IMR-90 (cell line): ENCODE results near the gene ME1. TPM values are rescaled to one million over a fixed set of nuclear protein-coding genes. Genes with fewer than 3 reads are reported as not detected.
A peak's percentile ranks its signal among the peaks of the same experiment; 100 is the strongest.

Source experiments
- ATAC-seq: fragments of 200-7000 bp; cut with Tn5 transposase; 2 replicates; pipeline ENCODE4 v1.9.1; 2020; ENCODE audit warnings: low read depth, mild to moderate bottlenecking, moderate library complexity
- BruUV-seq: library from RNA; stranded (reverse); fragments of 400-500 nt; replicated peaks from 2 replicates; lab custom pipeline; 2021; lab: Mats Ljungman, UMichigan
- CTCF ChIA-PET: fragments of 300-600 bp; formaldehyde crosslinking; extraction: SDS; loops from one replicate; lab custom pipeline; 2021; ENCODE audit warnings: antibody characterized with exemption; lab: Yijun Ruan, JAX
- POLR2A ChIA-PET: fragments of 300-600 bp; sonication (Branson Sonifier 250); formaldehyde crosslinking; loops from one replicate; lab custom pipeline; 2022; ENCODE audit warnings: antibody characterized with exemption; ENCODE audit not compliant: unreplicated experiment; lab: Charles Lee
- DNase-seq: peaks from one replicate; pipeline ENCODE4 v3.0.0; 2013
- H2AFZ ChIP-seq: replicated peaks from 2 replicates; pipeline ENCODE3; 2013; ENCODE audit warnings: low read length, mild to moderate bottlenecking; ENCODE audit not compliant: poor library complexity
- H2AK5ac ChIP-seq: 2 replicates; pipeline ENCODE4 v1.6.1; 2013; ENCODE audit warnings: low read depth, low read length, inconsistent platforms
- H2AK9ac ChIP-seq: replicated peaks from 2 replicates; pipeline ENCODE3; 2013; ENCODE audit warnings: mild to moderate bottlenecking, low read depth, low read length, moderate library complexity; ENCODE audit not compliant: poor library complexity
- H2BK120ac ChIP-seq: 2 replicates; pipeline ENCODE4 v1.6.1; 2013; ENCODE audit warnings: low read depth, low read length, inconsistent platforms
- H2BK15ac ChIP-seq: 3 replicates; pipeline ENCODE4 v1.6.1; 2013; ENCODE audit warnings: low read depth, low read length, inconsistent platforms
- H2BK20ac ChIP-seq: 2 replicates; pipeline ENCODE4 v1.6.1; 2013; ENCODE audit warnings: low read depth, mild to moderate bottlenecking, inconsistent platforms, low read length, moderate library complexity
- H2BK5ac ChIP-seq: 2 replicates; pipeline ENCODE4 v1.6.1; 2013; ENCODE audit warnings: mild to moderate bottlenecking, low read depth, low read length, inconsistent platforms; ENCODE audit not compliant: poor library complexity, severe bottlenecking
- H3K14ac ChIP-seq: replicated peaks from 2 replicates; pipeline ENCODE4 v1.6.1; 2013; ENCODE audit warnings: low read depth, low read length, inconsistent platforms
- H3K18ac ChIP-seq: 2 replicates; pipeline ENCODE4 v1.6.1; 2013; ENCODE audit warnings: low read depth, low read length, control low read depth
- H3K23ac ChIP-seq: 2 replicates; pipeline ENCODE4 v1.6.1; 2013; ENCODE audit warnings: low read depth, low read length, inconsistent platforms
- H3K27ac ChIP-seq: 2 replicates; pipeline ENCODE4 v1.5.1; 2013; ENCODE audit warnings: mild to moderate bottlenecking, control low read depth, low read length; ENCODE audit not compliant: insufficient read depth
- H3K27me3 ChIP-seq: 2 replicates; pipeline ENCODE4 v1.6.1; 2013; ENCODE audit warnings: low read length; ENCODE audit not compliant: control insufficient read depth, insufficient read depth
- H3K36me3 ChIP-seq: 2 replicates; pipeline ENCODE4 v1.6.1; 2013; ENCODE audit warnings: low read length, mixed read lengths; ENCODE audit not compliant: control insufficient read depth, insufficient read depth
- H3K4ac ChIP-seq: 2 replicates; pipeline ENCODE4 v1.6.1; 2013; ENCODE audit warnings: low read depth, low read length, inconsistent platforms
- H3K4me1 ChIP-seq: 2 replicates; pipeline ENCODE4 v1.6.1; 2013; ENCODE audit warnings: low read length, mixed read lengths; ENCODE audit not compliant: control insufficient read depth, insufficient read depth
- H3K4me2 ChIP-seq: 2 replicates; pipeline ENCODE4 v1.6.1; 2013; ENCODE audit warnings: low read depth, mild to moderate bottlenecking, control low read depth, low read length, moderate library complexity
- H3K4me3 ChIP-seq: 2 replicates; pipeline ENCODE4 v1.5.1; 2013; ENCODE audit warnings: low read depth, mild to moderate bottlenecking, control low read depth, low read length, moderate library complexity; ENCODE audit not compliant: insufficient read depth
- H3K56ac ChIP-seq: 2 replicates; pipeline ENCODE4 v1.6.1; 2013; ENCODE audit warnings: low read length, inconsistent platforms; ENCODE audit not compliant: insufficient read depth; ENCODE audit errors: extremely low read depth
- H3K79me1 ChIP-seq, 2 experiments: 2 replicates each; pipeline ENCODE4 v1.6.1; 2013; ENCODE audit warnings: low read length in 2 of 2, inconsistent platforms in 1 of 2, low read depth in 1 of 2
- H3K9ac ChIP-seq: 2 replicates; pipeline ENCODE4 v1.6.1; 2013; ENCODE audit warnings: low read depth, low read length, control low read depth
- H3K9me1 ChIP-seq: 2 replicates; pipeline ENCODE4 v1.6.1; 2013; ENCODE audit warnings: low read length, inconsistent platforms; ENCODE audit not compliant: insufficient read depth
- H3K9me3 ChIP-seq: 2 replicates; pipeline ENCODE4 v1.6.1; 2013; ENCODE audit warnings: low read length; ENCODE audit not compliant: control insufficient read depth, insufficient read depth
- H4K20me1 ChIP-seq: 2 replicates; pipeline ENCODE4 v1.6.1; 2013; ENCODE audit warnings: low read length, inconsistent platforms; ENCODE audit not compliant: insufficient read depth
- H4K5ac ChIP-seq: 2 replicates; pipeline ENCODE4 v1.6.1; 2013; ENCODE audit warnings: mild to moderate bottlenecking, low read depth, low read length, control low read depth
- H4K8ac ChIP-seq, 2 experiments: 2 replicates each; pipeline ENCODE4 v1.6.1; 2013; ENCODE audit warnings: low read depth in 2 of 2, low read length in 2 of 2, control low read depth in 1 of 2, inconsistent platforms in 1 of 2
- H4K91ac ChIP-seq: 2 replicates; pipeline ENCODE4 v1.6.1; 2013; ENCODE audit warnings: low read depth, low read length, inconsistent platforms; ENCODE audit not compliant: insufficient read depth
- BHLHE40 ChIP-seq: fragments of 150-350 bp; IDR thresholded peaks from 2 replicates; pipeline ENCODE4 v1.6.1; 2016; ENCODE audit warnings: mild to moderate bottlenecking, low read depth, low read length
- CEBPB ChIP-seq: IDR thresholded peaks from 2 replicates; pipeline ENCODE4 v1.6.1; 2012; ENCODE audit warnings: low read depth, low read length, improper control_type of control experiment
- CHD1 ChIP-seq: IDR thresholded peaks from 2 replicates; pipeline ENCODE4 v1.6.1; 2012; ENCODE audit warnings: low read depth, low read length, improper control_type of control experiment
- CTCF ChIP-seq: conservative IDR thresholded peaks from 2 replicates; pipeline ENCODE4 v1.5.1; 2012; ENCODE audit warnings: mild to moderate bottlenecking, low read depth, low read length, improper control_type of control experiment
- FOS ChIP-seq: fragments of 150-350 bp; IDR thresholded peaks from 2 replicates; pipeline ENCODE4 v1.6.1; 2016; ENCODE audit warnings: low read depth, low read length
- MAFK ChIP-seq: IDR thresholded peaks from 2 replicates; pipeline ENCODE4 v1.6.1; 2012; ENCODE audit warnings: low read depth, low read length, improper control_type of control experiment
- MAZ ChIP-seq: IDR thresholded peaks from 2 replicates; pipeline ENCODE4 v1.6.1; 2012; ENCODE audit warnings: low read depth, mild to moderate bottlenecking, low read length, improper control_type of control experiment, moderate library complexity, borderline replicate concordance
- MXI1 ChIP-seq: IDR thresholded peaks from 2 replicates; pipeline ENCODE4 v1.6.1; 2012; ENCODE audit warnings: low read depth, mild to moderate bottlenecking, low read length, moderate library complexity, borderline replicate concordance
- NFE2L2 ChIP-seq: fragments of 150-350 bp; IDR thresholded peaks from 2 replicates; pipeline ENCODE4 v1.6.1; 2016; ENCODE audit warnings: low read depth, mild to moderate bottlenecking, low read length
- POLR2A ChIP-seq: IDR thresholded peaks from 2 replicates; pipeline ENCODE4 v1.6.1; 2012; ENCODE audit warnings: mild to moderate bottlenecking, low read depth, low read length
- RAD21 ChIP-seq: IDR thresholded peaks from 2 replicates; pipeline ENCODE4 v1.6.1; 2012; ENCODE audit warnings: low read length, improper control_type of control experiment
- RCOR1 ChIP-seq: IDR thresholded peaks from 2 replicates; pipeline ENCODE4 v1.6.1; 2012; ENCODE audit warnings: mild to moderate bottlenecking, low read length, improper control_type of control experiment; ENCODE audit not compliant: insufficient replicate concordance
- RFX5 ChIP-seq: IDR thresholded peaks from 2 replicates; pipeline ENCODE4 v1.8.0; 2012; ENCODE audit warnings: low read depth, mild to moderate bottlenecking, low read length, moderate library complexity
- SMC3 ChIP-seq: fragments of 150-350 bp; IDR thresholded peaks from 2 replicates; pipeline ENCODE4 v1.6.1; 2016; ENCODE audit warnings: low read depth, mild to moderate bottlenecking, antibody characterized with exemption, low read length, moderate library complexity
- USF2 ChIP-seq: fragments of 150-350 bp; IDR thresholded peaks from 2 replicates; pipeline ENCODE4 v1.6.1; 2017; ENCODE audit warnings: mild to moderate bottlenecking, antibody characterized with exemption, low read length, low read depth
- WGBS, 2 experiments: methylation state at CpG; one replicate each; pipeline versions ENCODE4 v1.1.5 to v1.1.7; 2013; ENCODE audit warnings: missing lambda C conversion rate in 2 of 2; ENCODE audit not compliant: insufficient read length in 1 of 2; ENCODE audit errors: extremely low coverage in 2 of 2; 5-methylcytosine and 5-hydroxymethylcytosine counted together
- dilution Hi-C: fragments of 300-500 bp; cut with HindIII; formaldehyde crosslinking; loops from one replicate; pipeline ENCODE4 v1.14.3; 2018; ENCODE audit warnings: low sequenced_read_pairs; ENCODE audit not compliant: unreplicated experiment
- in situ Hi-C: fragments of 300-500 bp; cut with MboI; formaldehyde crosslinking; loops from 3 replicates; pipeline ENCODE4 v1.14.3; 2019; ENCODE audit warnings: low sequenced_read_pairs, inconsistent platforms, mixed read lengths
- intact Hi-C: fragments of 100-400 bp; cut with micrococcal nuclease; formaldehyde crosslinking; loops from 2 replicates; pipeline ENCODE4 v1.10.0; 2022
- polyA plus RNA-seq, 3 experiments: library from polyadenylated mRNA; depleted of rRNA; stranded (reverse); fragments of >200 nt; gene quantifications; 2 replicates each; pipeline ENCODE4 v1.2.3, GENCODE V29; 2012; ENCODE audit warnings: low replicate concordance in 1 of 3
- total RNA-seq: library from RNA; depleted of rRNA; stranded (reverse); fragments of >200 nt; gene quantifications from 2 replicates; pipeline ENCODE4 v1.2.3, GENCODE V29; 2012
- TF ChIP-seq, protein P1 (sequence below): fragments of 150-350 bp; IDR thresholded peaks from 2 replicates; pipeline ENCODE4 v1.6.1; 2016; ENCODE audit warnings: low read depth, mild to moderate bottlenecking, low read length, moderate library complexity, borderline replicate concordance

Gene ME1
- total and polyA plus RNA-seq, 2 of the 4 experiments (the other 2 are of a cell fraction), result 21.5 to 24.4 TPM

GRCh38 chr6:83168556-83168955 is 262.3 kb downstream of the ME1 start:
- Histone ChIP-seq H4K91ac (no peak overlapping the region), H3K4ac (no peak overlapping the region), H4K5ac (no peak overlapping the region), H3K23ac (no peak overlapping the region), H3K9me3 (no peaks in the 10 kb centered on the region), H3K27ac (no peak overlapping the region), H2BK15ac (no peak overlapping the region), H3K79me1 (peaks cover 6 to 9% of the 10 kb centered on the region in 2 experiments; a peak in 1 of 4 replicates), H3K9me1 (no peaks in the 10 kb centered on the region), H2AFZ (no peak overlapping the region), H2AK5ac (no peak overlapping the region), H3K27me3 (no peaks in the 10 kb centered on the region), H3K56ac (no peak overlapping the region), H2BK5ac (no peak overlapping the region), H4K8ac (no peak overlapping the region), H2AK9ac (no peak overlapping the region), H3K4me1 (no peaks in the 10 kb centered on the region), H2BK20ac (no peak overlapping the region), H3K4me2 (no peak overlapping the region), H3K14ac (no peak overlapping the region), H3K18ac (no peak overlapping the region), H3K36me3 (peaks cover 52% of the 10 kb centered on the region), H3K9ac (no peak overlapping the region), H3K4me3 (no peak overlapping the region), H2BK120ac (no peak overlapping the region), H4K20me1 (peaks cover 3% of the 10 kb centered on the region; the same call in 1 of the 2 replicates)
- in situ Hi-C loops, result no loop called here
- BruUV-seq, result TSS peak; percentile 46
- TF ChIP-seq CTCF (no peak), RFX5 (no peak), POLR2A (no peak), RAD21 (no peak), RCOR1 (no peak), CHD1 (no peak), NFE2L2 (no peak), CEBPB (no peak), MAFK (no peak), MXI1 (no peak), BHLHE40 (no peak), FOS (no peak), USF2 (no peak), SMC3 (no peak), MAZ (no peak)
- TF ChIP-seq, protein P1, sequence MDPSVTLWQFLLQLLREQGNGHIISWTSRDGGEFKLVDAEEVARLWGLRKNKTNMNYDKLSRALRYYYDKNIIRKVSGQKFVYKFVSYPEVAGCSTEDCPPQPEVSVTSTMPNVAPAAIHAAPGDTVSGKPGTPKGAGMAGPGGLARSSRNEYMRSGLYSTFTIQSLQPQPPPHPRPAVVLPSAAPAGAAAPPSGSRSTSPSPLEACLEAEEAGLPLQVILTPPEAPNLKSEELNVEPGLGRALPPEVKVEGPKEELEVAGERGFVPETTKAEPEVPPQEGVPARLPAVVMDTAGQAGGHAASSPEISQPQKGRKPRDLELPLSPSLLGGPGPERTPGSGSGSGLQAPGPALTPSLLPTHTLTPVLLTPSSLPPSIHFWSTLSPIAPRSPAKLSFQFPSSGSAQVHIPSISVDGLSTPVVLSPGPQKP, result no peak
- dilution Hi-C loops, result no loop called here
- ChIA-PET POLR2A (no interaction called here), CTCF (no interaction called here)
- intact Hi-C loops, result no loop called here
- ATAC-seq (no peak), DNase-seq (no peak)
- WGBS, 2 experiments, result no CpG with 5 or more reads among the region's 1 CpG
